ENCODE results near the gene PLAGL1. TPM values are rescaled to one million over a fixed set of nuclear protein-coding genes. Genes with fewer than 3 reads are reported as not detected.

PLAGL1 gene
- total and polyA plus RNA-seq, 2 of the 13 experiments (the other 11 are each of a cell fraction or from before 2014, with no cell fraction given): 0.60 to 2.3 TPM

Small RNA genes lying within 50 kb of the gene (small RNA-seq; reads per million reads assigned to genes)
- 0 reads per million in 3 experiments for gene RF02143 (ENCODE audit: insufficient read depth in 2 of 3, insufficient read length in 3 of 3, low read depth in 2 of 3, low replicate concordance in 1 of 3)

Other genes with a start within 250 kb of the PLAGL1 start
- gene LTV1, start 164.9 kb downstream of the PLAGL1 start, total RNA-seq (2016; rRNA removed; fragmentation: Illumina TruSeq; extraction: Trizol): 85.8 and 122 TPM in 2 replicates
- 15.9 and 21.1 TPM in 2 replicates for gene LTV1, start 164.9 kb downstream of the PLAGL1 start, polyA plus RNA-seq (2011; rRNA removed)
- not detected in 2 replicates for gene ZC2HC1B, start 143.8 kb downstream of the PLAGL1 start, total RNA-seq (2016; rRNA removed; fragmentation: Illumina TruSeq; extraction: Trizol)
- gene ZC2HC1B, start 143.8 kb downstream of the PLAGL1 start, polyA plus RNA-seq (2011; rRNA removed): not detected in 2 replicates
- gene SF3B5, start 87.3 kb upstream of the PLAGL1 start, total RNA-seq (2016; rRNA removed; fragmentation: Illumina TruSeq; extraction: Trizol): 263 and 346 TPM in 2 replicates
- gene SF3B5, start 87.3 kb upstream of the PLAGL1 start, polyA plus RNA-seq (2011; rRNA removed): 292 and 294 TPM in 2 replicates
- gene STX11, start 142.3 kb upstream of the PLAGL1 start, total RNA-seq (2016; rRNA removed; fragmentation: Illumina TruSeq; extraction: Trizol): not detected in 2 replicates
- 0.03 and 0.07 TPM in 2 replicates for gene STX11, start 142.3 kb upstream of the PLAGL1 start, polyA plus RNA-seq (2011; rRNA removed)